WTC11 (cell line): ENCODE results near the gene SH3TC2. TPM values are rescaled to one million over a fixed set of nuclear protein-coding genes. Genes with fewer than 3 reads are reported as not detected.

ENCODE experiments used
- ATAC-seq: fragments of 200-7000 bp; cut with Tn5 transposase; 2 replicates; pipeline ENCODE4 v1.10.0; 2021; ENCODE audit warnings: mild to moderate bottlenecking, moderate library complexity
- CTCF ChIA-PET: fragments of 300-600 bp; sonication (Branson Sonifier 250); formaldehyde crosslinking; loops from one replicate; lab custom pipeline; 2021; ENCODE audit warnings: antibody characterized with exemption; lab: Charles Lee
- POLR2A ChIA-PET: fragments of 350-600 bp; sonication (Branson Sonifier 250); formaldehyde crosslinking; loops from one replicate; lab custom pipeline; 2021; ENCODE audit warnings: antibody characterized with exemption; lab: Charles Lee
- DNase-seq: peaks from one replicate; pipeline ENCODE4 v3.0.0; 2021; ENCODE audit warnings: low spot score
- H3K27ac Mint-ChIP-seq: 2 replicates; pipeline ENCODE4 v1.8.0; 2021; ENCODE audit warnings: mixed read lengths
- H3K27me3 Mint-ChIP-seq: 2 replicates; pipeline ENCODE4 v1.8.0; 2021; ENCODE audit warnings: low read depth, mild to moderate bottlenecking, moderate library complexity, mixed read lengths
- H3K36me3 Mint-ChIP-seq: 2 replicates; pipeline ENCODE4 v1.8.0; 2021; ENCODE audit warnings: mixed read lengths
- H3K4me1 Mint-ChIP-seq: 2 replicates; pipeline ENCODE4 v1.8.0; 2022; ENCODE audit warnings: mixed read lengths
- H3K4me3 Mint-ChIP-seq: 2 replicates; pipeline ENCODE4 v1.8.0; 2021; ENCODE audit warnings: mild to moderate bottlenecking, moderate library complexity, mixed read lengths
- H3K9me3 Mint-ChIP-seq: 2 replicates; pipeline ENCODE4 v1.8.0; 2021; ENCODE audit warnings: mixed read lengths
- AR ChIP-seq: fragments of 250-450 bp; sonication (Bioruptor Pico); IDR thresholded peaks from 2 replicates; pipeline ENCODE4 v1.9.0; 2021; ENCODE audit warnings: mild to moderate bottlenecking
- ATF3 ChIP-seq: sonication (generic); formaldehyde crosslinking; conservative IDR thresholded peaks from 2 replicates; pipeline ENCODE4 v1.8.1; 2022; ENCODE audit warnings: mild to moderate bottlenecking, missing genetic modification reagents
- ELF4 ChIP-seq: sonication (generic); formaldehyde crosslinking; IDR thresholded peaks from 2 replicates; pipeline ENCODE4 v1.8.1; 2022; ENCODE audit warnings: low read depth, mild to moderate bottlenecking, moderate library complexity, missing genetic modification reagents
- EMX1 ChIP-seq: fragments of 250-450 bp; sonication (Bioruptor Pico); IDR thresholded peaks from 2 replicates; pipeline ENCODE4 v1.8.0; 2021; ENCODE audit warnings: mild to moderate bottlenecking
- ESRRA ChIP-seq: sonication (generic); formaldehyde crosslinking; IDR thresholded peaks from 2 replicates; pipeline ENCODE4 v1.8.1; 2022; ENCODE audit warnings: mild to moderate bottlenecking, missing genetic modification reagents, borderline replicate concordance
- FOXJ3 ChIP-seq: sonication (generic); formaldehyde crosslinking; IDR thresholded peaks from 2 replicates; pipeline ENCODE4 v1.9.0; 2021; ENCODE audit warnings: missing genetic modification reagents, mild to moderate bottlenecking, borderline replicate concordance
- FOXK1 ChIP-seq: sonication (generic); formaldehyde crosslinking; IDR thresholded peaks from 2 replicates; pipeline ENCODE4 v1.8.0; 2022; ENCODE audit warnings: mild to moderate bottlenecking, moderate library complexity, missing genetic modification reagents
- MXD4 ChIP-seq: fragments of 250-450 bp; sonication (Bioruptor Pico); IDR thresholded peaks from 2 replicates; pipeline ENCODE4 v1.8.0; 2021; ENCODE audit warnings: mild to moderate bottlenecking, moderate library complexity, borderline replicate concordance
- NR3C1 ChIP-seq: sonication (generic); formaldehyde crosslinking; conservative IDR thresholded peaks from 2 replicates; pipeline ENCODE4 v1.8.1; 2023; ENCODE audit warnings: low read depth, mild to moderate bottlenecking, missing genetic modification reagents
- RELA ChIP-seq: sonication (generic); formaldehyde crosslinking; IDR thresholded peaks from 2 replicates; pipeline ENCODE4 v1.8.1; 2022; ENCODE audit warnings: missing genetic modification reagents, mild to moderate bottlenecking, borderline replicate concordance
- SMAD4 ChIP-seq: sonication (generic); formaldehyde crosslinking; IDR thresholded peaks from 2 replicates; pipeline ENCODE4 v1.8.0; 2022; ENCODE audit warnings: mild to moderate bottlenecking, missing genetic modification reagents
- ZNF317 ChIP-seq: sonication (generic); formaldehyde crosslinking; IDR thresholded peaks from 2 replicates; pipeline ENCODE4 v1.8.1; 2023; ENCODE audit warnings: low read depth, mild to moderate bottlenecking, moderate library complexity, missing genetic modification reagents, borderline replicate concordance
- ZNF416 ChIP-seq: fragments of 250-450 bp; sonication (Bioruptor Pico); IDR thresholded peaks from 2 replicates; pipeline ENCODE4 v1.9.0; 2021; ENCODE audit warnings: mild to moderate bottlenecking, inconsistent platforms
- ZNF532 ChIP-seq: fragments of 250-450 bp; sonication (Bioruptor Pico); IDR thresholded peaks from 2 replicates; pipeline ENCODE4 v1.9.0; 2021; ENCODE audit warnings: mild to moderate bottlenecking, borderline replicate concordance
- total RNA-seq: library from RNA; stranded (reverse); gene quantifications from 3 replicates; pipeline ENCODE4 v1.2.3, GENCODE V29; 2021
- TF ChIP-seq, protein P1 (sequence below): sonication (generic); formaldehyde crosslinking; IDR thresholded peaks from 2 replicates; pipeline ENCODE4 v1.8.1; 2022; ENCODE audit warnings: low read depth, missing genetic modification reagents, borderline replicate concordance
- TF ChIP-seq, protein P2 (sequence below): sonication (generic); formaldehyde crosslinking; IDR thresholded peaks from 2 replicates; pipeline ENCODE4 v1.8.1; 2023; ENCODE audit warnings: mild to moderate bottlenecking, missing genetic modification reagents, borderline replicate concordance

Gene SH3TC2
- total RNA-seq, 1 experiment from 2014 or later, result 0.61 TPM

- TF ChIP-seq, protein P1, sequence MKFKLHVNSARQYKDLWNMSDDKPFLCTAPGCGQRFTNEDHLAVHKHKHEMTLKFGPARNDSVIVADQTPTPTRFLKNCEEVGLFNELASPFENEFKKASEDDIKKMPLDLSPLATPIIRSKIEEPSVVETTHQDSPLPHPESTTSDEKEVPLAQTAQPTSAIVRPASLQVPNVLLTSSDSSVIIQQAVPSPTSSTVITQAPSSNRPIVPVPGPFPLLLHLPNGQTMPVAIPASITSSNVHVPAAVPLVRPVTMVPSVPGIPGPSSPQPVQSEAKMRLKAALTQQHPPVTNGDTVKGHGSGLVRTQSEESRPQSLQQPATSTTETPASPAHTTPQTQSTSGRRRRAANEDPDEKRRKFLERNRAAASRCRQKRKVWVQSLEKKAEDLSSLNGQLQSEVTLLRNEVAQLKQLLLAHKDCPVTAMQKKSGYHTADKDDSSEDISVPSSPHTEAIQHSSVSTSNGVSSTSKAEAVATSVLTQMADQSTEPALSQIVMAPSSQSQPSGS (CRISPR knock-in tag), result no peak
- no peak for TF ChIP-seq FOXJ3
Measured at GRCh38 chr5:149004559-149004958, 58.3 kb downstream of the SH3TC2 start (continued).

GRCh38 chr5:149002761-149003689 is 59.8 kb downstream of the SH3TC2 start:
- TF ChIP-seq ZNF317 (CRISPR knock-in tag), result no peak
- ATAC-seq (no peak), DNase-seq (no peak)
- H3K4me3 Mint-ChIP-seq, result no peak overlapping the region
- CTCF ChIA-PET, result interaction anchor here (0.6 to 2.3 kb wide), 9 partner anchors 32 to 621 kb away, joined by 3 to 16 read pairs (median 5); partner anchors contain the start of gene ADRB2
- POLR2A ChIA-PET, result no interaction called here
- peaks cover 8% of the 10 kb centered on the region for H3K4me1 Mint-ChIP-seq
- no peak overlapping the region for H3K27ac Mint-ChIP-seq
- no peaks in the 10 kb centered on the region for H3K9me3 Mint-ChIP-seq
- no peaks in the 10 kb centered on the region for H3K36me3 Mint-ChIP-seq
- H3K27me3 Mint-ChIP-seq, result no peaks in the 10 kb centered on the region; the same call in 1 of the 2 replicates

DNA sequence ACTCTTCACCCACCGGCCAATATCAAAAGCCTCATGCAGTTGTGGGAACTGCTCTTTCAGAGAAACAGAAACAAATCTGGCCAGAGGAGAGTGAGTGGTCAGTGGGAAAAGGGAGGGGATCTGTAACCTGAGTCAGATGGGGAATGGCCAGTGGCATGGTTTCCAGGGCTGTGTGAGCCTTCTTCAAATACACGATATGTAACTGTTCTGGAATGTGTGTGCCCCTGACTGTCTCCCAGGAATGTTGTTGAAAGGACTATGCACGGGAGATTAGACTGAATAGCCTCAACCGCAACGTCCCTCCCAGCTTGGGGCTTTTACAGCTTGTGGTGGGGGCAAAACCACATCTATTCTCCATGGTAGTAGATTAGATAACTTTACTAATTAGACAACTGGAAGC is 60.8 kb downstream of the SH3TC2 start:
- Mint-ChIP-seq H3K9me3 (no peaks in the 10 kb centered on the region), H3K27me3 (no peaks in the 10 kb centered on the region; the same call in 1 of the 2 replicates), H3K36me3 (no peaks in the 10 kb centered on the region), H3K4me1 (peaks cover 8% of the 10 kb centered on the region), H3K27ac (peak overlapping the region; percentile 58; the same call in 1 of the 2 replicates), H3K4me3 (no peak overlapping the region)
- ChIA-PET CTCF (interaction anchor here (0.9 to 2.3 kb wide), 5 partner anchors 88 to 267 kb away, joined by 3 to 16 read pairs (median 4); partner anchors contain the start of gene ADRB2), POLR2A (no interaction called here)
- peak; percentile 72 for ATAC-seq
- no peak for DNase-seq
- TF ChIP-seq ZNF532 (CRISPR knock-in tag) (no peak), MXD4 (CRISPR knock-in tag) (no peak), SMAD4 (CRISPR knock-in tag) (no peak), ESRRA (CRISPR knock-in tag) (no peak), ELF4 (CRISPR knock-in tag) (no peak), AR (CRISPR knock-in tag) (no peak), ZNF416 (no peak), FOXK1 (no peak), RELA (CRISPR knock-in tag) (no peak), ATF3 (CRISPR knock-in tag) (no peak), EMX1 (no peak), NR3C1 (no peak)
- TF ChIP-seq, protein P2, sequence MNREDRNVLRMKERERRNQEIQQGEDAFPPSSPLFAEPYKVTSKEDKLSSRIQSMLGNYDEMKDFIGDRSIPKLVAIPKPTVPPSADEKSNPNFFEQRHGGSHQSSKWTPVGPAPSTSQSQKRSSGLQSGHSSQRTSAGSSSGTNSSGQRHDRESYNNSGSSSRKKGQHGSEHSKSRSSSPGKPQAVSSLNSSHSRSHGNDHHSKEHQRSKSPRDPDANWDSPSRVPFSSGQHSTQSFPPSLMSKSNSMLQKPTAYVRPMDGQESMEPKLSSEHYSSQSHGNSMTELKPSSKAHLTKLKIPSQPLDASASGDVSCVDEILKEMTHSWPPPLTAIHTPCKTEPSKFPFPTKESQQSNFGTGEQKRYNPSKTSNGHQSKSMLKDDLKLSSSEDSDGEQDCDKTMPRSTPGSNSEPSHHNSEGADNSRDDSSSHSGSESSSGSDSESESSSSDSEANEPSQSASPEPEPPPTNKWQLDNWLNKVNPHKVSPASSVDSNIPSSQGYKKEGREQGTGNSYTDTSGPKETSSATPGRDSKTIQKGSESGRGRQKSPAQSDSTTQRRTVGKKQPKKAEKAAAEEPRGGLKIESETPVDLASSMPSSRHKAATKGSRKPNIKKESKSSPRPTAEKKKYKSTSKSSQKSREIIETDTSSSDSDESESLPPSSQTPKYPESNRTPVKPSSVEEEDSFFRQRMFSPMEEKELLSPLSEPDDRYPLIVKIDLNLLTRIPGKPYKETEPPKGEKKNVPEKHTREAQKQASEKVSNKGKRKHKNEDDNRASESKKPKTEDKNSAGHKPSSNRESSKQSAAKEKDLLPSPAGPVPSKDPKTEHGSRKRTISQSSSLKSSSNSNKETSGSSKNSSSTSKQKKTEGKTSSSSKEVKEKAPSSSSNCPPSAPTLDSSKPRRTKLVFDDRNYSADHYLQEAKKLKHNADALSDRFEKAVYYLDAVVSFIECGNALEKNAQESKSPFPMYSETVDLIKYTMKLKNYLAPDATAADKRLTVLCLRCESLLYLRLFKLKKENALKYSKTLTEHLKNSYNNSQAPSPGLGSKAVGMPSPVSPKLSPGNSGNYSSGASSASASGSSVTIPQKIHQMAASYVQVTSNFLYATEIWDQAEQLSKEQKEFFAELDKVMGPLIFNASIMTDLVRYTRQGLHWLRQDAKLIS, result no peak
